Kidney (tissue), 14 donors: ENCODE results near the gene SPOCK1. TPM values are rescaled to one million over a fixed set of nuclear protein-coding genes. Genes with fewer than 3 reads are reported as not detected.

Source experiments
- DNase-seq, 5 donors: peaks; one replicate each; pipeline ENCODE4 v3.0.0-alpha.2; 2013 to 2020
- FAIRE-seq: peaks from 2 replicates; lab custom pipeline; 2012; peaks lifted over from hg19 to GRCh38; lab: Jason Lieb, UNC
- H3K27ac ChIP-seq, 2 donors: one replicate each; pipeline ENCODE4 v1.7.0; 2013; ENCODE audit warnings: low read depth in 2 of 2, low read length in 2 of 2, inconsistent platforms in 1 of 2
- H3K27me3 ChIP-seq: one replicate; pipeline ENCODE4 v1.7.1; 2013; ENCODE audit warnings: low read length, inconsistent platforms; ENCODE audit not compliant: control insufficient read depth, insufficient read depth
- H3K36me3 ChIP-seq, 3 donors: one replicate each; pipeline versions ENCODE4 v1.7.0 to v1.7.1; 2013; ENCODE audit warnings: low read length in 3 of 3, control low read depth in 1 of 3, inconsistent platforms in 1 of 3; ENCODE audit not compliant: insufficient read depth in 3 of 3, control insufficient read depth in 2 of 3
- H3K4me1 ChIP-seq, 3 donors: one replicate each; pipeline versions ENCODE4 v1.7.0 to v1.7.1; 2013; ENCODE audit warnings: low read length in 3 of 3, inconsistent platforms in 1 of 3, low read depth in 1 of 3; ENCODE audit not compliant: control insufficient read depth in 2 of 3, insufficient read depth in 2 of 3
- H3K4me3 ChIP-seq, 3 donors: one replicate each; pipeline versions ENCODE4 v1.7.0 to v1.8.1; 2013; ENCODE audit warnings: low read length in 3 of 3, control low read depth in 1 of 3, inconsistent platforms in 1 of 3
- H3K9ac ChIP-seq, 3 donors: one replicate each; pipeline versions ENCODE4 v1.7.0 to v1.7.1; 2013; ENCODE audit warnings: low read length in 3 of 3, control low read depth in 1 of 3, inconsistent platforms in 1 of 3
- H3K9me3 ChIP-seq, 3 donors: one replicate each; pipeline versions ENCODE4 v1.7.0 to v1.7.1; 2013; ENCODE audit warnings: low read length in 3 of 3, control low read depth in 1 of 3, inconsistent platforms in 1 of 3; ENCODE audit not compliant: control insufficient read depth in 2 of 3, insufficient read depth in 1 of 3
- intact Hi-C: fragments of 100-400 bp; cut with DNase I; formaldehyde crosslinking; loops from one replicate; pipeline ENCODE4 v1.11.1; 2022
- polyA plus RNA-seq: library from polyadenylated mRNA; stranded (reverse); fragments of 350-450 nt; fragmentation: Illumina TruSeq; extraction: RNeasy Lipid Tissue Mini Kit (QIAGEN cat#74804); gene quantifications from one replicate; pipeline ENCODE4 v1.2.3, GENCODE V29; 2014; ENCODE audit warnings: low read depth, low replicate concordance; ENCODE audit not compliant: insufficient read depth
- total RNA-seq: library from RNA; stranded (reverse); fragmentation: NEBNext Ultra II Directional; extraction: Animal tissue kit (Norgen Biotek cat#: 25700); gene quantifications from one replicate; pipeline ENCODE4 v1.2.1, GENCODE V29; 2021
- TF ChIP-seq, protein P1 (sequence below): IDR thresholded peaks from 3 replicates; pipeline ENCODE4 v1.5.1; 2012; ENCODE audit warnings: mild to moderate bottlenecking, moderate library complexity, borderline replicate concordance; ENCODE audit not compliant: insufficient read depth; ENCODE audit errors: extremely low read depth
- donor health status: control.
- donor health status: control.
- donor health status: control.
- donor health status: control.
- donor health status: control.
- donor health status: DM: yes; HTN: yes; CAD: no.
- donor health status: Normal renal cell carcinoma (clear cell type).

SPOCK1 gene
- total and polyA plus RNA-seq, 2 donors from 2014 or later = 15.7 to 32.8 TPM

DNA sequence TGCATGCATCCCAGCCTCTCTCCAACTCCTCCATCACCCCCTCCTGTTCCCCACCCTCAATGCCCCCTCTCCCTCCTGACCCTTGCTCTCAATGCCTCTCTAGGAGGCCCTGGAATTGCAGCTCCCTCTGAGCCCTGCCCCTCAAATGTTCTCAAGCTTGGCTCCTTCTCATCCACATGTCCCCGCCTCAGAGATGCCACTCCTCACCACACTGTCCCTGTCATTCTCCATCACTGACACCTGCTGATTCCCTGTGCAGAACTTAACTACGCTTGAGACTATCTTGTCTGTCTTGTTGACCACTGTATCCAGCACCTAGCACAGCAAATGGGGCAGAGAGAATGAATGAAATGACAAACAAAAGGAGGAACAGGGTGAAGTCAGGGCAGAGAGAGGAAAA is 314.4 kb downstream of the SPOCK1 start:
- H3K4me3 ChIP-seq = no peak overlapping the region
- no peak for FAIRE-seq
- no peak overlapping the region for H3K27ac ChIP-seq
- no peaks in the 10 kb centered on the region for H3K27me3 ChIP-seq
- no peaks in the 10 kb centered on the region for H3K36me3 ChIP-seq
- TF ChIP-seq, protein P1, sequence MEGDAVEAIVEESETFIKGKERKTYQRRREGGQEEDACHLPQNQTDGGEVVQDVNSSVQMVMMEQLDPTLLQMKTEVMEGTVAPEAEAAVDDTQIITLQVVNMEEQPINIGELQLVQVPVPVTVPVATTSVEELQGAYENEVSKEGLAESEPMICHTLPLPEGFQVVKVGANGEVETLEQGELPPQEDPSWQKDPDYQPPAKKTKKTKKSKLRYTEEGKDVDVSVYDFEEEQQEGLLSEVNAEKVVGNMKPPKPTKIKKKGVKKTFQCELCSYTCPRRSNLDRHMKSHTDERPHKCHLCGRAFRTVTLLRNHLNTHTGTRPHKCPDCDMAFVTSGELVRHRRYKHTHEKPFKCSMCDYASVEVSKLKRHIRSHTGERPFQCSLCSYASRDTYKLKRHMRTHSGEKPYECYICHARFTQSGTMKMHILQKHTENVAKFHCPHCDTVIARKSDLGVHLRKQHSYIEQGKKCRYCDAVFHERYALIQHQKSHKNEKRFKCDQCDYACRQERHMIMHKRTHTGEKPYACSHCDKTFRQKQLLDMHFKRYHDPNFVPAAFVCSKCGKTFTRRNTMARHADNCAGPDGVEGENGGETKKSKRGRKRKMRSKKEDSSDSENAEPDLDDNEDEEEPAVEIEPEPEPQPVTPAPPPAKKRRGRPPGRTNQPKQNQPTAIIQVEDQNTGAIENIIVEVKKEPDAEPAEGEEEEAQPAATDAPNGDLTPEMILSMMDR = no peak
- no peaks in the 10 kb centered on the region for H3K9me3 ChIP-seq
- H3K9ac ChIP-seq = no peak overlapping the region
- intact Hi-C loops = no loop called here
- no peaks in the 10 kb centered on the region for H3K4me1 ChIP-seq
- DNase-seq = no peak

DNA sequence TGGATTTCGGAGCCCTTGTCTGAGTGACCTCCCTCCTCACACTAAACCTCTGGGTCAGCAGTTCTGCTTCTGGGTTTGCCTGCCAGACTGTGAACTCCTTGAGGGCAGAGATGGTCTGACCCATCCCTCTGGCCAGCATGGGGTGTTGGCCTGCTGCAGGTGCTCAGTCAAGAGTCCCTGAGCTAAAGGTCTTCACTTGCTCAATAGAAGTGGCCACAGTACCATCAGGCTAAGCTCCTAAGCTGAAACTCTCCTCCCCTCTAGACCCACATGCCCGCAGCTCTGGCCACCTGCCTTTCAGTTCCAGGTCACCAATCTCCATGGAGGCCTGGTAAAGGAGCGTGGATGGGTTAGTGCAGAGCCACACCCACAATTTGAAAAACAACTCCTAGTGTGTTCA is 316.6 kb downstream of the SPOCK1 start:
- H3K27me3 ChIP-seq = no peaks in the 10 kb centered on the region
- TF ChIP-seq, protein P1 = no peak
- H3K9ac ChIP-seq = no peak overlapping the region
- no peaks in the 10 kb centered on the region for H3K36me3 ChIP-seq
- no peak overlapping the region for H3K27ac ChIP-seq
- no peaks in the 10 kb centered on the region for H3K9me3 ChIP-seq
- DNase-seq (no peak), FAIRE-seq (no peak)
- intact Hi-C loops = no loop called here
- no peak overlapping the region for H3K4me3 ChIP-seq
- H3K4me1 ChIP-seq = peaks cover 0 to 2% (median 0%) of the 10 kb centered on the region in 3 donors

DNA sequence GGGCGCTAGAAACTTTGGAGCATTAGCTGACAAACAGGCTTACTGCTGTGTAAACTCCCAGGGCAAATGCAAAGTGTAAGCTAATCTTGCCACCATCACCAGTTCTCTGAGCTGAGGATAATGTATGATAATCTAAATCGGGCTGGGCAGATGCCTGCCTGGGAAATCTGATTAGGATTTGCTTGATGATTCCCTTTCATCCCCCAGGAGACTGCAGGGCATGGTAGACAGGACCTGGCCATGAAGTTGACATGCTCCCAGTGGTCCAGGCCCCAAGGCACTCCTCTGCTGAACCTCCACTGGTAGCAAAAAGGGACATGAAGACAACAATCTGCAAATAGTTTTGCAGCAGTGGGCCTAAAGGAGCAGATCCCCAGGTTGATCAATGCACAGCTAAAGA is 317.5 kb downstream of the SPOCK1 start:
- no peaks in the 10 kb centered on the region for H3K36me3 ChIP-seq
- DNase-seq (no peak), FAIRE-seq (no peak)
- no peak overlapping the region for H3K27ac ChIP-seq
- TF ChIP-seq, protein P1 = no peak
- H3K9ac ChIP-seq = no peak overlapping the region
- intact Hi-C loops = no loop called here
- H3K4me1 ChIP-seq = peaks cover 0 to 2% (median 0%) of the 10 kb centered on the region in 3 donors
- H3K9me3 ChIP-seq = no peaks in the 10 kb centered on the region
- no peak overlapping the region for H3K4me3 ChIP-seq
- H3K27me3 ChIP-seq = no peaks in the 10 kb centered on the region

DNA sequence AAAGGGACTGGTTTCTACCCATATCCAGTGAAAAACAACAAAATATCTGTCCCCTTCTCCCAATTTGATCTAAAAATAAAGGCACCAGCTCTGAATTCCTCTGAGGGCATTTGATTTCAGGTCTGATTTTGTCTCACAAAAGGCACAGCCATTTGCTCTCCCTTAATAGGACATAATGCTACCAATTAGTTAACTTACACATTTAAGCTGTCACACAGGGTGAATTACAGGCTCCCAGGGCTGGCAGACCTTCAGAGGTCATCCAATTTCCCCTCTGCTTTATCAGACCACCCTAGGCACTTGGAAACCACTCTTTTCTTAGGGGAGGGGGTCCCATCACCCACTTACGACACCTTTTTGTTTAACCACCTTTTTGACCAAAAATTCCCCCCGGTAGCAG is 319.9 kb downstream of the SPOCK1 start:
- Histone ChIP-seq H3K27ac (no peak overlapping the region), H3K36me3 (no peaks in the 10 kb centered on the region), H3K9ac (no peak overlapping the region), H3K4me1 (peaks cover 0 to 2% (median 0%) of the 10 kb centered on the region in 3 donors), H3K4me3 (no peak overlapping the region), H3K27me3 (no peaks in the 10 kb centered on the region), H3K9me3 (no peaks in the 10 kb centered on the region)
- intact Hi-C loops = no loop called here
- DNase-seq (no peak), FAIRE-seq (no peak)
- TF ChIP-seq, protein P1 = no peak
